GM18909 (cell line): ENCODE data around the gene STX7.

Experiments used
- ATAC-seq: cut with Tn5 transposase; IDR thresholded peaks from one replicate; pipeline ENCODE4 v1.9.1; 2021; ENCODE audit warnings: mild to moderate bottlenecking; ENCODE audit not compliant: unreplicated experiment, poor library complexity

Gene STX7

GRCh38 chr6:132511210-132511830 is 1.6 kb downstream of the STX7 start:
- ATAC-seq, result no peak

- ATAC-seq, result no peak
These were observed 5.8 kb downstream of the STX7 start for GRCh38 chr6:132506869-132507808.

DNA sequence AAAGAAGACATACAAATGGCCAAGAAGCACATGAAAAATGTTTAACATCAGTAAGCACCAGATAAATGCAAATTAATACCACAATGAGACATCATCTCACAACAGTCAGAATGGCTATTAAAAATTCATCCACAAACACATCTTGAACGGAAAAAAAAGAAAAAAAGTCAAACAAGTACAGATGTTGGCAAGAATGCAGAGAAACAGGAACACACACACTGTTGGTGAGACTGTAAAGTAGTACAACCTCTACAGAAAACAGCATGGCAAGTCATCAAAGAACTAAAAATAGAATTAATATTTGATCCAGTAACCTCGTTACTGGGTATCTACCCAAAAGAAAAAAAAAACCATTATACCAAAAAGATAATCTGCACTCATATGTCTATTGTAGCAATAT is 6.5 kb downstream of the STX7 start:
- ATAC-seq, result peak; percentile 28

DNA sequence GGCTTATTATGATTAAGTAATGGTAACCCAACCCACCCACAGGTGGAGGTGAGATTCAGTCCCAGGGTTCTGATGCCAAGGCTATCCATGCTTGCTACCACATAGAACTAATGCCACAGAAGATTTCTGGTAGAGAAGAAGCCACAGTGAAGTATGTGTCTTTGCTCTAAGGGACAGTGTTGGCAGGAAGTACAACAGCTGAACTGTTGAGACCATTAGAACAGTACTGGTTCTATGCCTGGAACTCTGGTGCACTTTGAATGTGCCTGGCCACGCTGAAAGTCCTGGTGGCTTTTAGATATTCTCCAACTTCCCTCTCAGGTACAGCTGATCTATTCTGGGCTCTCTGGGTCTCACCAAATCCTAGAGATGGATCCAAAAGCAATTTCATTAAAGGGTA is 7.8 kb downstream of the STX7 start:
- ATAC-seq, result peak; percentile 45

- ATAC-seq, result no peak
These were observed 8.2 kb downstream of the STX7 start for GRCh38 chr6:132504757-132505156.

DNA sequence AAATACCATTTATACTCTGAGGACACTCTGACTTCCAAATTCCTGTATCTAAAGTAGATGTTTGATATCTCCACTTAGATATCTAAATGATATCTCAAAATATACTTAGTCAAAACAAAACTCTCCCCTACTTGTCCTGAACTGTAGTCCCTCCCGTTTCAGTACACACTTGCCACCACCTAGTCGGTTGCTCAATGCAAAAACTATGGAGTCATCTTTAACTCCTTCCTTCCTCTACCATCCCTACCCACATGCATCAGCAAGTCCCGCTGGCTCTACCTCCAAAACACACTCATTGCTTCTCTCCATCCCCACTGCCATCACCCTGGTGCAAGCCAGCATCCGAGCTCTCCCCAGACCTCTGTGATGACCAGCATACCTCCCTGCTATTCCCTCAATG is 13.2 kb downstream of the STX7 start:
- no peak for ATAC-seq

DNA sequence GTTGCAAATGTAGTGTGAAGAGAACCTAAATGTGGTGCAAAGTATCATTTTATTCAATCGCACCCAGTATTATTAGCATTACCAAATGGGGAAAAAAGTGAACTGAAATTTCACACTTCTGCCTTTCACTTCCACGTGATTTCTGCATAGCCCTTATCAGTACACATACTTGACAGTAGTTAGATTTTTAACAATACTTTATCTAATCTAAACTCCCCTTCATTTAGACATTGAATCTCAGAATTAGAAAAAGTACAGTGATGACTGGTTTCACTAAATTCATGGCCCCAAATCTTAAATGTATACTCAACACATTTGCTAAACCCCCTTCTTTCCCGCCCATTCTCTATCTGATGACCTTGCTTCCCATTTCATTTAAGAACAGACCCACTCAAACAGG is 14.3 kb downstream of the STX7 start:
- ATAC-seq, result peak; percentile 60

DNA sequence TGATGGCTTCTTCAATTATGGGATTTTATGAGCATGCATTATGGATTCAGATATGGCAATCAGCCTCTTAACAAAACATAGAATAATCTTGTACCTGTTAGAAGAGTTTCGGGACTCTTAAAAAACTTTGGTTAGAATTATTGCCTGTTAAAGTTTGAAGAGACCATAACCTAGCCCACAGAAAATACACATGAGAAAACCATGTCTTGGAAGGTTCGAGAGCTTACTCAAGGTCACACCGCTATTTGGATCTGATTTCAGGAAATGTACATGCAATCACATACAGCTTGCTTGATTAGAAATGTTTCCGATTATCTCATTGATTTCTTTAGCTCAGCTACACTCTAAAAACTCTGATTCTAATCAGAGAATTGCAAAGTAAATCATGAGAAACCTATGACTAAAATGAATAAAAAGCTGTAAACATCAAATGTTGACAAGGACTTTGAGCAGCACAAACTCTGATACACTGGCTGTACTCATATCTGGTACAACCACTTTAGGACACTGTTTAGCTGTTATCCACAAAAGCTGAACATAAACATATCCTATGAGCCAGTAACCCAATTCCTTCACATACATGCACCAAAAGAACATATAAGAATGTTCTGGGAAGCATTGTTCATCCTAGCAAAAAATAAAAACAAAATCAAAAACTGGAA is 16.3 kb downstream of the STX7 start:
- no peak for ATAC-seq

GRCh38 chr6:132495604-132496079 is 17.3 kb downstream of the STX7 start:
- ATAC-seq, result peak; percentile 43

GRCh38 chr6:132494954-132495353 is 18.0 kb downstream of the STX7 start:
- ATAC-seq, result peak; percentile 35

GRCh38 chr6:132491881-132492280 is 21.0 kb downstream of the STX7 start:
- ATAC-seq, result no peak

DNA sequence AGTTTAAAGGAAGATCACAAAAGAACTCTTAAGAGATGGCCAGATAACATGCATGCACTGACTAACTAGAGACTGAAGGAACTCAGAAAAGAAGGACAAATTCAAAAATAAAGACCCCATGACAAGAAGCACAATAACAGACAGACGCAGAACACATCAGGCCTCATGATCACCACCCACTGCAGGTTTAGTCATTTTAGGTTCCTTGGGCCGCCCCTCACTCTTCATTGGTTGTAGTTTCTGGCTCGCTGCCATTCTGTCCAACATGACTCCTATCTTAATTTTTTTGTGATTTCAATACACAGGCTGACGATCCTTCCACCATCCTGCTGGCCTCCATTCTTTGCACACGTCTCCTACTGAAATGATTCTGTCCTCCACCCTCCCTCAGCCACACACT is 21.6 kb downstream of the STX7 start:
- ATAC-seq, result no peak

DNA sequence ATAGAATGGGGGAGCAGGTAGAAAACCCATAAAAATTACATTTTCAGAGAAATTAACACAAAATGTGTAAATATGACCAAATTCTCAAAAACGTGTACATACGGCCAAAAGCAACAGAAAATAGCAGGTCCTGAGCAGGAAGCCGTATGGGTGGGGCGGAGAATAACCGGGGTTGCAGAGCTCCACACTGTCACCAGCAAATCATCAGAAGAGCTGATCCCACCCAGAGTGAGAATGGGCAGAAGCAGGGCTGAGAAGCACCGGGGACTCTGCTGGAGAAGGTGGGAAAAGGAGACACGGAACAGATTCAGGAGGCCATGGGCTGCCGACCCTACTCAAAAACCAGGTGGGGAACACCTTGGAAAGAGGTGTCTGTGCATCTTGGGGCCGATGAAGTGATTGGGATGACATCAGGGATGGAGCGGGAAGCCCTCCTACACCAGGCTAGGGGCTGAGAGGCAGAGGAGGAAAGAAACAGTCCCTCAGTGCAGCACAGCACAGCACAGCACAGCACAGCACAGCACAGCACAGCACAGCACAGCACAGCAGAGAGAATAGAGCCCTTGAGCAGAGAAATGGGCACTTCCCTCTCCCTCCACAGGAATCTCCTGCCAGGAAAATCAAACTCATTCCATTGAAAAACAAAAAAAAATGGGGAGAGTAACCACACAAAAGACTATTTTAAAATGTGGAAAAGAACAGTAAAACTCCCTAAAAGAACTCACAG is 22.3 kb downstream of the STX7 start:
- peak; percentile 50 for ATAC-seq

DNA sequence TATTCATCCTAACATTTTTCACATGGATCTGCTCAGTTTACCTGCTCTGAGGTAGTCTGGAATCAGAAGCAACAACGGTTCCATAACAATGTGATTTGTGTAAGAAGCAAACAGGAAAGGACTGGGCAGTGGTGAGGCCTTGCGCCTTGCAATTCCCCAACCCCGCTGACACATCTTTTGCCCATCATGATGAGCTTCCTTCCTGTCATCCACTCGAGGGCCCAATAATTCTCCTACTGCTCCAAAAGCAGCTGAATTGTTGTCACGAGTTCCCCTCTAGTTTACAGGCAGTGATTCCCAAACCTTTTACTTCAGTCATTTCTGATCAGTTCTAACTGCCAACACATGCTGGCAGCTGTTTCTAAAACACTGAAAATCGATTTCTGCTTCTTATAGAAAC is 22.9 kb downstream of the STX7 start:
- ATAC-seq, result peak; percentile 44

DNA sequence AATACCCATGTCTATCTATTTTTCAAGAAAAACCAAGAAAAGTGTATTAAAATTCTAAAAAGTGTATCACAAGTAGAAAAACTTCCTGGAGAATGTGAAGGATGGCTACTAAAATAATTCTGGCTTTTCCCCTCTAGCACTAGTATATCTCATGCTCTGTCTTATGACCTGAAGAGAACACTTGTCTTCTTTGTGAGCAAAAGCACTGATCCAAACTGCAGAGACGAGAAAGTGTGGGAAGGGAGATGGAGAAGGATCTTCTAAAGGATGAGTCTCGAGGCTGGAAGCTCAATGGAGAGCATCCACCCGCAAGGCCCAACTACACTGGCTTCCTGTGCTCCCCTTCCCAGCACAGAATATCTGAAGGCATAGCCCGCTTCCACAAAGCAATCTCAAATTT is 23.5 kb downstream of the STX7 start:
- no peak for ATAC-seq

GRCh38 chr6:132487762-132488161 is 25.2 kb downstream of the STX7 start:
- ATAC-seq, result no peak

GRCh38 chr6:132484680-132485018 is 28.3 kb downstream of the STX7 start:
- ATAC-seq, result no peak

GRCh38 chr6:132483779-132484679 is 28.9 kb downstream of the STX7 start:
- ATAC-seq, result peak; percentile 75

DNA sequence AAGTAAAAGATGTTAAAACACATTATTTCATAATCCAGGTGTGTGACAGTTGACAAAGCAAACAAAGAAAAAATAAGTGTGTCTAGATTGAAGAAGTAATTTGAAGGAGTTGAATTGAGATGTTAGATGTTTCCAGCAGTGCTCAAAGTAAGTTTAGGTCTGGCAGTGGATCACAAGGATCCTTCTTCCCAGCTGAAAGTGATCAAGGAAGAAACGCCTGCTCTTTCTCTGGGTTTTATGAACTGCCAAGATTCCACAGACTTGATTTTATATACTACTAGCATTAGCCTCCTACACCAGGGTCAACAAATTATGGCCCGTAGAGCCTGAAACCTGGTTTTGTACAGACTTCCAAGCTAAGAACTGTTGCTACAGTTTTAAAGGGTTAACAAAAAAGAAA is 30.3 kb downstream of the STX7 start:
- no peak for ATAC-seq

GRCh38 chr6:132481189-132481588 is 31.7 kb downstream of the STX7 start:
- ATAC-seq, result peak; percentile 37
